ENCODE data around the gene MKRN2OS.

MKRN2OS gene

DNA sequence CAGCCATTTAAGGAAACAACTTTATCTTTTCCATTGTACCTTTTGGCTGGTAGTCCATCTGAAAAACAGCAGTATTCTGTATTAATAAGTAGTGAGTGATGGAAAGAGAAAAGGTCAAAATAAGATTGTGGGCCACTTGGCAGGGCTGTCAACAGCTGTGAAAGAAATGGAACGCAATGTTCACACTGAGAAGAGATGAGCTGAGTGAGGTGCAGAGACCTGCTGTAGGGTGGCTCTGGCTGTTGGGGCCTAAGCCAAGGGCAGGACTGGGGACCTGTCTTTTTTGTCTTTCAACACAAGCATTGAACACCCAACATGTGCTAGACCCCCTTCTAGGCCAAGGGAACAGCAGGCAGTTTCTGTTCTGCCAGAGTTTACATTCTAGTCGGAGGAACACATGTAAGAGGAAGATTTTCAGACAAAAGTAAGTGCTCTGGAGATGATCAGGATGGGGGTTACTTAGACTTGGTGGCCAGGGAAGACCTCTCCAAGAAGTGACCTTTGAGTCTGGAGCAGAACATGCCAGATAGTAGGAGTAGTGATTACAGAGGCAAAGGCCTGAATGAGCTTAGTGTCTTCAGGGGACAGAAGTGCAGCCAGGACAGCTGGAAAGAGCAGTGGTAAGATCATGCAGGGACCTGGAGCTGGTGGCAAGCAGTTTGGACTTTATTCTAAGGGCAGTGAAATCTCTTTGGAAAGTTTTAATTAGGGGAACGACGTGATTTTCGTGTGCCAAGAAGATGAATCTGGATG lies 31.4 kb downstream of the MKRN2OS start:
- no peak for DNase-seq (ENCODE audit: low read depth in 2 of 2)

GRCh38 chr3:12512534-12513118 lies 32.7 kb downstream of the MKRN2OS start:
- no peak for DNase-seq (ENCODE audit: low read depth in 2 of 2)

GRCh38 chr3:12509466-12509865 lies 35.8 kb downstream of the MKRN2OS start:
- DNase-seq (ENCODE audit: low read depth in 2 of 2) = no peak

DNA sequence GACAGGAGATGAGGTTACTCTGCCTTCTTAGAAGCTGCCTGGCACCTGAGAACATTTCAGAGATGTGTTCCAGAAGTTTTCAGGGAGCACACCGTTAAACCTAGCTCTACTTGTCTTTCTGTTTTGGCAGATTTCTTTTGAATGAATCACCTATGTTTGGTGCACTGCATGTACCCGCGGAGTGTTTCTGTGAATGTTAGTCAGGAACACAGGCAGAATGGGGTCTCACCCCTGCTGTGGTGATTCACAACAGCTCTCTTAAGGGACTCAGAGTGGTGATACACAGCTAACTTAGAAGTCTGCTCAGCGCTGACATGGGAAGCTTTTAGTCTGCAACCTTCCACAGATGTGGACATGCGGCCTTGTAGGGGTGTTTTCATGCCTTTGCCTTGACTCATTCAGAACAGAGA lies 37.0 kb downstream of the MKRN2OS start:
- no peak for DNase-seq (ENCODE audit: low read depth in 2 of 2)

- DNase-seq (ENCODE audit: low read depth in 2 of 2) = no peak
Measured at GRCh38 chr3:12507591-12508281, 37.6 kb downstream of the MKRN2OS start.

- no peak for DNase-seq (ENCODE audit: low read depth in 2 of 2)
Measured at GRCh38 chr3:12506201-12506709, 39.0 kb downstream of the MKRN2OS start.

DNA sequence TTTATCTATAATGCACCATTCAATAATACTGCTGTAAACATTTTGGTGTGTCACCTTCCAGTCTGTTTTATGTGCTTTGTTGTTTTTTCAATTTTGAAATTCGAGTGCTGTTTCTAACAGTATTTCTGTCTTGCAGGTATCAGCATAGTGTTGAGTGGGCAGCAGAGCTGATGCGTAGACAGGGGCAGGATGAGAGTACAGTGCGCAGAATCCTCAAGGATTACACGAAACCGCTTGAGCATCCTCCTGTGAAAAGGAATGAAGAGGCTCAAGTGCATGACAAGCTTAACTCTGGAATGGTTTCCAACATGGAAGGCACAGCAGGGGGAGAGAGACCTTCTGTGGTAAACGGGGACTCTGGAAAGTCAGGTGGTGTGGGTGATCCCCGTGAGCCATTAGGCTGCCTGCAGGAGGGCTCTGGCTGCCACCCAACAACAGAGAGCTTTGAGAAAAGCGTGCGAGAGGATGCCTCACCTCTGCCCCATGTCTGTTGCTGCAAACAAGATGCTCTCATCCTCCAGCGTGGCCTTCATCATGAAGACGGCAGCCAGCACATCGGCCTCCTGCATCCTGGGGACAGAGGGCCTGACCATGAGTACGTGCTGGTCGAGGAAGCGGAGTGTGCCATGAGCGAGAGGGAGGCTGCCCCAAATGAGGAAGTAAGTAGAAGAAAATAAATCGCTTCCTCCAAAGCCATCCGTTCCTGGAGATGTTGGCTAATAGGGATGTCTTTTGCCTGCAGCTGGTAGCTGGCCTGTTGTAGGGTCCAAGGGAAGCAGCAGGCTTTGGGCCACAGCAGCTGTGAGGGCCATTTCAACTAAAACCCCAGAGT lies 42.0 kb downstream of the MKRN2OS start:
- no peak for DNase-seq (ENCODE audit: low read depth in 2 of 2)

DNA sequence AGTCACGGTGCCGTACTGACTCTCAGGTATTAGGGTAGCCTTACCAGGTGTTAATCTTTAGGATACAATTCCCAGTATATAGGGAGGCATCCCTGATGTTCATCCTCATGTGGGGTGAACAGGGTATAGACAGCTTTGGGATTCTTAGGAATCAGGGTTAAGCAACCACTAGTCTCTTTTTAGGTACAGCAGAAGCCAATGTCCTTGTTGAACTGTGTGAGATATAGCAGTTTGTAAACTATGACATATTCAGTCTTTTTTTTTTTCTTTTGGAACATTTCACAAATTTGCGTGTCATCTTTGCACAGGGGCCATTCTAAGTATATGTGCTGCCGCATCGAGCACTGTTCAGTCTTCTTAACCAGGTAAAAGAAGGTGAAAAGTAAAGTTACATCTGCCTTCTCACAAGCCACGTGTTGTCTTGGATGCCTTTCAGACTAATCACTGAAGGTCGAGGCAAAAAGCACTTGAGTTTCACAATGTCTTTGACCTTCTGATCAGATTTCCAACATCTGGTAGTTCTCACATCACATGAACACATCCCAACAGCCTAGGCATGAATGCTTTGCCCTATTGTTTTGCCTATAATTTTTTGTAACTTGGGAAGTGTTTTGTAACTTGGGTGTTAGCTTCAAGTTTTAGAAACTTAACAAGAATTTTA lies 43.8 kb downstream of the MKRN2OS start:
- no peak for DNase-seq (ENCODE audit: low read depth in 2 of 2)

DNA sequence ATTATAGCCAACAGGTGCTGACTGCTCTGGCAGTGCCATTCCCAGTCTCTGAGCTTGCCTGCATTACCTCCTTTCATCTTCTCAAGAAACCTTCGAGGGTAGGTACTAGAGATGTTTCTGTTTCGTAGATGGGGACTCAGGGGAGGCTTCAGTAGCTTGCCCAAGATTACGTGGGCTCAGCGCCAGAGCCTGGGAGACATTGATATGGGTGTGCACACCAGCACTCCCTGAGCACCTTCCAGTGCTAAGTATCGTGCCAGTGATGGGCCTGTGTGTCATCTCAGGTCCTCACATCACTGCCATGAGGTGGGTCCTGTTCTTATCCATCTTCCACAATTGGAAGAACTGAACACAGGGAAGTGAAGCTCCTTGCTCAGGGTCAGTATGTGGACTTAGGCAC lies 45.8 kb downstream of the MKRN2OS start:
- DNase-seq (ENCODE audit: low read depth in 2 of 2) = no peak

GRCh38 chr3:12496453-12496761 lies 48.9 kb downstream of the MKRN2OS start:
- no peak for DNase-seq (ENCODE audit: low read depth in 2 of 2)

GRCh38 chr3:12495749-12496452 lies 49.4 kb downstream of the MKRN2OS start:
- no peak for DNase-seq (ENCODE audit: low read depth in 2 of 2)

DNA sequence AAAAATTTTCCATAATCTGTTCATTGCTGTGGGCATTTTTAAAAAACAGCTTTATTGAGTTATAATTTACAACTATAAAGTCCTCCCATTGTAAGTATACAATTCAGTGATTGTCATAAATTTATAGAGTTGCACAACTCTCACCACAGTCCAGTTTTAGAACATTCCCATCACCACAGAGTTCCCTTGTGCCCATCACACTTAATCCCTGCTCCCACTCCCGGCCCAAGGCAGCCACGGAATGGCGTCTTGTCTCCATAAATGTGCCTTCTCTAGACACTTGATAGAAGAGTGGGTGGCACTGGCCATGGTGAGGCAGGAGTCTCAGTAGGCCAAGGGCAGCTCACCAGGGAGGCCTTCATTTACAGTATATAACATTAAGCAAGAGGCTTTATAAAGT lies 54.8 kb downstream of the MKRN2OS start:
- DNase-seq (ENCODE audit: low read depth in 2 of 2) = no peak

DNA sequence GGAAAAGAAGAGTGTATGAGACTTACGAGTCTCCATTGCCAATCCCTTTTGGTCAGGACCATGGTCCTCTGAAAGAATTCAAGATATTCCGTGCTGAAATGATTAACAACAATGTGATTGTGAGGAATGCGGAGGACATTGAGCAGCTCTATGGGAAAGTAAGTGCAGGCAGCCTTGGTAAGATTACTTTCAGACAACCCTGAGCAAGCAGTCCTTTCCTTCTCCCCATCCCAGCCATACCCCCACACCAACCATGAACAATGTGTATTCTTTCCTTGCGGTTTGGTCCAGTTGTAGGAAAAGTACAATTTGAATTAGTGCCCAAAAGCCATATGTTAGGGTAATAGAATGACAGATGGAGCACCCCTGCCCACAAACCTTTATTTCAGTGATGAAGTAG lies 55.5 kb downstream of the MKRN2OS start:
- DNase-seq (ENCODE audit: low read depth in 2 of 2) = no peak

All from stimulated activated CD4-positive, alpha-beta T cell treated with anti-CD3 and anti-CD28 coated beads, Interleukin-1b, Interleukin-23, amount 100 ng/mL, for 4 hours (primary cell).